Uterus (tissue), 2 donors: Measurements from ENCODE around the gene CARD11.

Source experiments
- POLR2A ChIP-seq, 2 donors: fragments of 450-650 bp; IDR thresholded peaks; one replicate each; pipeline ENCODE4 v1.6.1; 2016; ENCODE audit warnings: antibody characterized with exemption in 2 of 2, mild to moderate bottlenecking in 1 of 2, moderate library complexity in 1 of 2
- TF ChIP-seq, protein P1 (sequence below), 4 experiments: fragments of 200-600 bp in 2 of 4; fragments of 450-650 bp in 2 of 4; sonication (generic) in 2 of 4; IDR thresholded peaks; one replicate each; pipeline ENCODE4 v1.5.1; 2016 to 2019; ENCODE audit warnings: antibody characterized with exemption in 4 of 4, mild to moderate bottlenecking in 2 of 4, moderate library complexity in 1 of 4

DNA sequence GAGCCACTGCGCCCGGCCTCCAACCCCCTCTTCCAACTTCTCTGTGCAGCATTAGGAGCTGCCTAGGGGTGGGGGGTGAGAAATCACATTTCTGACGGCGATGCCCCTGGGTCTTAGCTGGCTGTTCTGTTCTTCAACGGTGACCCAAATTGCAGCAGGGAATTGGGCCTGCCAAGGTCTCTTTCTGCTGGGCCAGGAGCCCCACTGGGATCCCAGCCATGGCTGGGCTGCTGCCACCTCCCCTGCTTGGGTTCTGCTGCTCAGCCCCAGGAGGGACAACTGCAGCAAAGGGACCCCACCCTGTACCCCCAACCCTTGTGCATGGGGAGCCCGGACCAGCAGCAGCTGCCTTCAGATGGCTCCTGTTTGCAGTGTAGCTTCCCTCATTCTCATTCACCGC lies 155.9 kb downstream of the CARD11 start:
- TF ChIP-seq POLR2A (IDR thresholded peaks at IDR 0.05) = no peak
- TF ChIP-seq, protein P1, sequence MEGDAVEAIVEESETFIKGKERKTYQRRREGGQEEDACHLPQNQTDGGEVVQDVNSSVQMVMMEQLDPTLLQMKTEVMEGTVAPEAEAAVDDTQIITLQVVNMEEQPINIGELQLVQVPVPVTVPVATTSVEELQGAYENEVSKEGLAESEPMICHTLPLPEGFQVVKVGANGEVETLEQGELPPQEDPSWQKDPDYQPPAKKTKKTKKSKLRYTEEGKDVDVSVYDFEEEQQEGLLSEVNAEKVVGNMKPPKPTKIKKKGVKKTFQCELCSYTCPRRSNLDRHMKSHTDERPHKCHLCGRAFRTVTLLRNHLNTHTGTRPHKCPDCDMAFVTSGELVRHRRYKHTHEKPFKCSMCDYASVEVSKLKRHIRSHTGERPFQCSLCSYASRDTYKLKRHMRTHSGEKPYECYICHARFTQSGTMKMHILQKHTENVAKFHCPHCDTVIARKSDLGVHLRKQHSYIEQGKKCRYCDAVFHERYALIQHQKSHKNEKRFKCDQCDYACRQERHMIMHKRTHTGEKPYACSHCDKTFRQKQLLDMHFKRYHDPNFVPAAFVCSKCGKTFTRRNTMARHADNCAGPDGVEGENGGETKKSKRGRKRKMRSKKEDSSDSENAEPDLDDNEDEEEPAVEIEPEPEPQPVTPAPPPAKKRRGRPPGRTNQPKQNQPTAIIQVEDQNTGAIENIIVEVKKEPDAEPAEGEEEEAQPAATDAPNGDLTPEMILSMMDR (IDR thresholded peaks at IDR 0.05) = no peak
